Uterus (tissue), 2 donors: Measurements from ENCODE around the gene INPP5K.

Experiments used
- POLR2A ChIP-seq, 2 donors: fragments of 450-650 bp; IDR thresholded peaks; one replicate each; pipeline ENCODE4 v1.6.1; 2016; ENCODE audit warnings: antibody characterized with exemption in 2 of 2, mild to moderate bottlenecking in 1 of 2, moderate library complexity in 1 of 2
- TF ChIP-seq, protein P1 (sequence below), 4 experiments: fragments of 200-600 bp in 2 of 4; fragments of 450-650 bp in 2 of 4; sonication (generic) in 2 of 4; IDR thresholded peaks; one replicate each; pipeline ENCODE4 v1.5.1; 2016 to 2019; ENCODE audit warnings: antibody characterized with exemption in 4 of 4, mild to moderate bottlenecking in 2 of 4, moderate library complexity in 1 of 4

DNA sequence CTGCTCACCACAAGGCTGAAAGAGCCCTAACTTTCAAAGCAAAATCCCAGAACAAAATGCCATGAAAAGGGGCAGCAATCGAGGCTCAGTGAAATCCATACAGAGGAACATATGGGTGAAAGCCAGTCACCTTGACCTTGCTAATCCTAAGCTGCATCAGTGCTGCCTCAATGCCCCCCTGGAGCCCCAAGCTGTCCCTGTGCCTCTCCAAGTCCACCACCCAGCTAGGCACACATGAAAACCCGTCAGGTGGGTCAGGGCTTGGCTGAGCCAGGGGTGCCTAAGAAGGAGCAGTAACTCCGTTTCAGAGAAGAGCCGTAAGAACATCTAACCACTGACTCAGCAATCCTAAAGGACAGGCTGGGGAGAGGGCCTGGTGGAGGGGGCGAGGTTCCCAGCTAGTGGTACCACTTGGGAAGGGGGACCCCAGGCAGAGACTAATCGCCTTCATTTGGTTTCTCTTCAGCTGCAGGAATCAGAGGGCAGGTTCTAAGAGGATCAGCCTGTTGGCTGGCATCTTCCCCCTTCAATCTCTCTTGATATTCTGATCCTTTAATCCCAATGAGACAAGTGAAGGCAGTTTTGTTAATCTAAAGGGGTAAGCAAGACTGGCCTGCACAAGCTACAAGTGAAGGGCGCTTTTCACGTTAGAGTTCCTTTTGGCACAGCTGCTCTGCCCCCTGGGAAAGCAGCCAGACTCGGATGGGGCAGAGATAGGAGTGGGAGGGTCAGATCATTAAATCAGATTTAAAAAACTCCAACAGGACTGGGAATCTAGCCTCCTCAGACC, 38.5 kb upstream of the INPP5K start:
- no peak for TF ChIP-seq POLR2A (IDR thresholded peaks at IDR 0.05)
- TF ChIP-seq, protein P1, sequence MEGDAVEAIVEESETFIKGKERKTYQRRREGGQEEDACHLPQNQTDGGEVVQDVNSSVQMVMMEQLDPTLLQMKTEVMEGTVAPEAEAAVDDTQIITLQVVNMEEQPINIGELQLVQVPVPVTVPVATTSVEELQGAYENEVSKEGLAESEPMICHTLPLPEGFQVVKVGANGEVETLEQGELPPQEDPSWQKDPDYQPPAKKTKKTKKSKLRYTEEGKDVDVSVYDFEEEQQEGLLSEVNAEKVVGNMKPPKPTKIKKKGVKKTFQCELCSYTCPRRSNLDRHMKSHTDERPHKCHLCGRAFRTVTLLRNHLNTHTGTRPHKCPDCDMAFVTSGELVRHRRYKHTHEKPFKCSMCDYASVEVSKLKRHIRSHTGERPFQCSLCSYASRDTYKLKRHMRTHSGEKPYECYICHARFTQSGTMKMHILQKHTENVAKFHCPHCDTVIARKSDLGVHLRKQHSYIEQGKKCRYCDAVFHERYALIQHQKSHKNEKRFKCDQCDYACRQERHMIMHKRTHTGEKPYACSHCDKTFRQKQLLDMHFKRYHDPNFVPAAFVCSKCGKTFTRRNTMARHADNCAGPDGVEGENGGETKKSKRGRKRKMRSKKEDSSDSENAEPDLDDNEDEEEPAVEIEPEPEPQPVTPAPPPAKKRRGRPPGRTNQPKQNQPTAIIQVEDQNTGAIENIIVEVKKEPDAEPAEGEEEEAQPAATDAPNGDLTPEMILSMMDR (IDR thresholded peaks at IDR 0.05) = no peak
